Smooth muscle cell (in vitro differentiated cells): Measurements from ENCODE around the gene ADGRB3. TPM values are rescaled to one million over a fixed set of nuclear protein-coding genes. Genes with fewer than 3 reads are reported as not detected.

ENCODE experiments used
- DNase-seq: peaks from one replicate; lab custom pipeline; 2025; ENCODE audit not compliant: unreplicated experiment; lab: John Stamatoyannopoulos, UW
- H2AFZ ChIP-seq: fragments of 200-600 bp; sonication (generic); 2 replicates; pipeline ENCODE4 v1.6.0; 2016; ENCODE audit warnings: antibody characterized with exemption, low read depth, mild to moderate bottlenecking
- H3F3A ChIP-seq: fragments of 200-600 bp; sonication (generic); 2 replicates; pipeline ENCODE4 v1.6.0; 2017; ENCODE audit warnings: antibody characterized with exemption, low read depth
- H3K27ac ChIP-seq: fragments of 200-600 bp; sonication (generic); 2 replicates; pipeline ENCODE4 v1.5.1; 2016; ENCODE audit warnings: low read depth, mild to moderate bottlenecking
- H3K27me3 ChIP-seq: fragments of 200-600 bp; sonication (generic); 2 replicates; pipeline ENCODE4 v1.6.1; 2016; ENCODE audit warnings: low read depth, mild to moderate bottlenecking
- H3K36me3 ChIP-seq: fragments of 200-600 bp; sonication (generic); 2 replicates; pipeline ENCODE4 v1.5.1; 2016; ENCODE audit warnings: low read depth
- H3K4me1 ChIP-seq: fragments of 200-600 bp; sonication (generic); 2 replicates; pipeline ENCODE4 v1.5.1; 2016; ENCODE audit warnings: low read depth
- H3K4me2 ChIP-seq: fragments of 200-600 bp; sonication (generic); 2 replicates; pipeline ENCODE4 v1.6.0; 2016; ENCODE audit warnings: mild to moderate bottlenecking
- H3K4me3 ChIP-seq: fragments of 200-600 bp; sonication (generic); 2 replicates; pipeline ENCODE4 v1.5.1; 2016; ENCODE audit warnings: mild to moderate bottlenecking
- H3K79me2 ChIP-seq: fragments of 200-600 bp; sonication (generic); 2 replicates; pipeline ENCODE4 v1.6.0; 2016; ENCODE audit warnings: low read depth, mild to moderate bottlenecking
- H3K9ac ChIP-seq: fragments of 200-600 bp; sonication (generic); 2 replicates; pipeline ENCODE4 v1.6.0; 2016; ENCODE audit warnings: low read depth
- H3K9me3 ChIP-seq: fragments of 200-600 bp; sonication (generic); replicated peaks from 2 replicates; pipeline ENCODE4 v1.5.1; 2016; ENCODE audit warnings: low read depth
- H4K20me1 ChIP-seq: fragments of 200-600 bp; sonication (generic); 2 replicates; pipeline ENCODE4 v1.6.0; 2016; ENCODE audit warnings: low read depth
- WGBS: methylation state at CpG from one replicate; pipeline ENCODE4 v1.1.7; 2016; ENCODE audit warnings: low lambda C conversion rate; 5-methylcytosine and 5-hydroxymethylcytosine counted together
- polyA plus RNA-seq: library from polyadenylated mRNA; unstranded; fragments of >200 nt; fragmentation: Nextera tagmentation; extraction: Ambion mirVana; gene quantifications from 2 replicates; pipeline ENCODE4 v1.2.1, GENCODE V29; 2016
- total RNA-seq: library from RNA; depleted of rRNA; stranded (reverse); fragments of >200 nt; gene quantifications from 2 replicates; pipeline ENCODE4 v1.2.3, GENCODE V29; 2014
- TF ChIP-seq, protein P1 (sequence below): fragments of 200-600 bp; sonication (generic); IDR thresholded peaks from 2 replicates; pipeline ENCODE4 v1.5.1; 2017; ENCODE audit warnings: borderline replicate concordance, mild to moderate bottlenecking, antibody characterized with exemption; ENCODE audit not compliant: insufficient read depth, poor library complexity, severe bottlenecking

Gene ADGRB3
- total and polyA plus RNA-seq, 2 experiments from 2014 or later = 0.34 to 0.63 TPM

DNA sequence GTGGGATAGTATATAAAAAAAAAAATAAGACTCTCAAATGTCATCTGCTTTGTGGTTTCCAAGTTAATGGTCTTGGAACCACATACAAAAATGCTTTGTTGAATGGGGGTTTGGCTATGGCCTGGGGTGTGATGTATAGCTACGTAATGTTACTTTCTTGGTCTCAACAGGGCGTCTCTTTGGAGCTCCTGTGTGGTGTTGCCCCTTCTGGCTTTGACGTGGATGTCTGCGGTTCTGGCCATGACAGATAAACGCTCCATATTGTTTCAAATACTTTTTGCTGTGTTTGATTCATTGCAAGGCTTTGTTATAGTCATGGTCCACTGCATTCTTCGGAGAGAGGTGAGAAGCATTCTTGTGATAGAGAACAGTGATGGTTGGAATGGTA lies 704.1 kb downstream of the ADGRB3 start:
- no peak overlapping the region for H3K4me2 ChIP-seq
- DNase-seq = no peak
- TF ChIP-seq, protein P1, sequence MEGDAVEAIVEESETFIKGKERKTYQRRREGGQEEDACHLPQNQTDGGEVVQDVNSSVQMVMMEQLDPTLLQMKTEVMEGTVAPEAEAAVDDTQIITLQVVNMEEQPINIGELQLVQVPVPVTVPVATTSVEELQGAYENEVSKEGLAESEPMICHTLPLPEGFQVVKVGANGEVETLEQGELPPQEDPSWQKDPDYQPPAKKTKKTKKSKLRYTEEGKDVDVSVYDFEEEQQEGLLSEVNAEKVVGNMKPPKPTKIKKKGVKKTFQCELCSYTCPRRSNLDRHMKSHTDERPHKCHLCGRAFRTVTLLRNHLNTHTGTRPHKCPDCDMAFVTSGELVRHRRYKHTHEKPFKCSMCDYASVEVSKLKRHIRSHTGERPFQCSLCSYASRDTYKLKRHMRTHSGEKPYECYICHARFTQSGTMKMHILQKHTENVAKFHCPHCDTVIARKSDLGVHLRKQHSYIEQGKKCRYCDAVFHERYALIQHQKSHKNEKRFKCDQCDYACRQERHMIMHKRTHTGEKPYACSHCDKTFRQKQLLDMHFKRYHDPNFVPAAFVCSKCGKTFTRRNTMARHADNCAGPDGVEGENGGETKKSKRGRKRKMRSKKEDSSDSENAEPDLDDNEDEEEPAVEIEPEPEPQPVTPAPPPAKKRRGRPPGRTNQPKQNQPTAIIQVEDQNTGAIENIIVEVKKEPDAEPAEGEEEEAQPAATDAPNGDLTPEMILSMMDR = no peak
- no peaks in the 10 kb centered on the region for H4K20me1 ChIP-seq
- whole genome bisulfite sequencing = 92% methylated on average over 6 of the region's 6 CpGs
- no peak overlapping the region for H3K4me3 ChIP-seq
- H3K9ac ChIP-seq = no peak overlapping the region
- H3K4me1 ChIP-seq = no peaks in the 10 kb centered on the region
- H3F3A ChIP-seq = no peaks in the 10 kb centered on the region
- H3K27me3 ChIP-seq = no peaks in the 10 kb centered on the region
- H3K79me2 ChIP-seq = no peaks in the 10 kb centered on the region
- no peaks in the 10 kb centered on the region for H3K36me3 ChIP-seq
- no peak overlapping the region for H2AFZ ChIP-seq
- H3K9me3 ChIP-seq = no peaks in the 10 kb centered on the region
- H3K27ac ChIP-seq = no peak overlapping the region

DNA sequence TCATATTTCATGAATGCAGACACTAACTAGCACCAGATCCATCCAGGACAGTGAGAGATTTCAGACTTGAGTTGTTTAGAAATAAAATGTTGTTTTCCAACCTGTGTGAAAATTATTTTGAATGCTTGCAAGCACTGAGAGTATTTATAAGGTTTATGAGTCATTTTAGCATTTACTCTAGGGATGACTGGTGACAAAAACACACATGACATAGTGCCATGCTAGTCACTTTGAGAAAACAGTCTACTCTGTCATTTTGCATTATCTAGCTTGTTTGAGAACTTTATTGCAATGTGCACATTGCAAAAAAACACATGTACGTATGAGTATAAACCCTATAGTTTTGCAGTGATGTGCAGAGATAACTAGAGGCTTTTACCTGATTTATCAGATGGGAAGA lies 705.1 kb downstream of the ADGRB3 start:
- Histone ChIP-seq H3K4me2 (no peak overlapping the region), H3K27ac (no peak overlapping the region), H3K9ac (no peak overlapping the region), H3K27me3 (no peaks in the 10 kb centered on the region), H3K4me3 (no peak overlapping the region), H3K9me3 (no peaks in the 10 kb centered on the region), H3K36me3 (no peaks in the 10 kb centered on the region), H3K4me1 (no peaks in the 10 kb centered on the region), H2AFZ (no peak overlapping the region), H3K79me2 (no peaks in the 10 kb centered on the region), H4K20me1 (no peaks in the 10 kb centered on the region), H3F3A (no peaks in the 10 kb centered on the region)
- TF ChIP-seq, protein P1 = no peak
- 92% methylated on average over 1 of the region's 1 CpG for WGBS
- no peak for DNase-seq

DNA sequence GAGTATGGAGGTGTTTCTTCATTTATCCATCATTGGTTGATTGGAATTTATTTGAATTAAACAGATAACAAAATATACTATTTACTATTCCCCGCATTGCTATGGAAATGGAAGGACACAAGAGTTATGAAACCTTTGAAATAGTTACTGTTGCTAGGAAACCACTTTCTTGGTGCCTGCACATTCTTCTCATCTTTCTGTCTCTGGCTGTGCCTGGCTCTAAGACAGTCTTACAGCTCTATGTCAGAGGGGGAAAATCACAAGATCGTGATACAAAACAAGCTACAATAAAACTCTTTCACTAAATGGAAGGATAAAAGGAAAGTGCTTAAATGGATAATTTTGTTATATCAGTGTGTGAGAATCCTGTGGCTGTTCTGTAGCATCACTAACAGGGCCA lies 708.8 kb downstream of the ADGRB3 start:
- H3K36me3 ChIP-seq = no peaks in the 10 kb centered on the region
- H3K4me1 ChIP-seq = no peaks in the 10 kb centered on the region
- TF ChIP-seq, protein P1 = no peak
- no peak overlapping the region for H3K9ac ChIP-seq
- H3K4me2 ChIP-seq = no peak overlapping the region
- no peaks in the 10 kb centered on the region for H3K27me3 ChIP-seq
- no peak overlapping the region for H2AFZ ChIP-seq
- 78% methylated on average over 2 of the region's 2 CpGs for WGBS
- H3K79me2 ChIP-seq = no peaks in the 10 kb centered on the region
- H3F3A ChIP-seq = no peaks in the 10 kb centered on the region
- H3K9me3 ChIP-seq = no peaks in the 10 kb centered on the region
- H3K27ac ChIP-seq = no peak overlapping the region
- no peak for DNase-seq
- no peak overlapping the region for H3K4me3 ChIP-seq
- H4K20me1 ChIP-seq = no peaks in the 10 kb centered on the region

DNA sequence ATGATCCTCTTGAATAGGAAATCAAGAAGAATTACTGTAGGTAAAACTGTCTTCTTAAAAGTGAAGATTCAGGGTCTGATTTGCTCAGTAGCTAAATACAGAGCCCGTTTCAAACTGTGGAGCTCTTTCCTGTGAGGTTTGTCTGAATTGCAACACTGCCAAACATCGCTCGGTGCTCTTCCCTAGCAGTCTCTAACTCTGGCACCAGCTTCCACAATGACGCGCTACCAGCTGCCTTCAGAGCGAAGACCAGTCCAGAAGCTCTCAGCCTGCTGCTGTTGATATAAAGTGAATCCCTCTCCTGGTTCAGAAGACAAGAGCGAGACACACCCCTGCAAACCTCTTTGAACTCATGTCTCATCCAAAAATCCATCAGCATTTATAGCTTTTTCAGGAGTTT lies 714.7 kb downstream of the ADGRB3 start:
- no peaks in the 10 kb centered on the region for H4K20me1 ChIP-seq
- DNase-seq = no peak
- WGBS = 81% methylated on average over 7 of the region's 7 CpGs

More for the DNA sequence above, 714.7 kb downstream of the ADGRB3 start:
- H3K9me3 ChIP-seq = no peaks in the 10 kb centered on the region
- H3K4me3 ChIP-seq = no peak overlapping the region
- H3K36me3 ChIP-seq = no peaks in the 10 kb centered on the region
- no peaks in the 10 kb centered on the region for H3K27me3 ChIP-seq
- TF ChIP-seq, protein P1 = no peak
- no peak overlapping the region for H3K9ac ChIP-seq
- H3K79me2 ChIP-seq = no peaks in the 10 kb centered on the region
- H2AFZ ChIP-seq = no peak overlapping the region
- H3K4me2 ChIP-seq = no peak overlapping the region
- no peaks in the 10 kb centered on the region for H3K4me1 ChIP-seq
- no peaks in the 10 kb centered on the region for H3F3A ChIP-seq
- H3K27ac ChIP-seq = no peak overlapping the region
